ENCODE data around the gene IGSF21.

IGSF21 gene

GRCh38 chr1:18187054-18187453 is 79.5 kb downstream of the IGSF21 start:
- DNase-seq: no peak

GRCh38 chr1:18188820-18189517 is 81.4 kb downstream of the IGSF21 start:
- no peak for DNase-seq

GRCh38 chr1:18190598-18190997 is 83.0 kb downstream of the IGSF21 start:
- no peak for DNase-seq

GRCh38 chr1:18191037-18191436 is 83.4 kb downstream of the IGSF21 start:
- DNase-seq: no peak

GRCh38 chr1:18191481-18192155 is 84.0 kb downstream of the IGSF21 start:
- DNase-seq: no peak

GRCh38 chr1:18192182-18192581 is 84.6 kb downstream of the IGSF21 start:
- no peak for DNase-seq

- no peak for DNase-seq
These were observed 85.4 kb downstream of the IGSF21 start for GRCh38 chr1:18192974-18193373.

- no peak for DNase-seq
These were observed 89.7 kb downstream of the IGSF21 start for GRCh38 chr1:18197299-18197698.

- DNase-seq: no peak
These were observed 90.7 kb downstream of the IGSF21 start for GRCh38 chr1:18198260-18198659.

GRCh38 chr1:18199462-18199861 is 91.9 kb downstream of the IGSF21 start:
- DNase-seq: no peak

- no peak for DNase-seq
These were observed 92.6 kb downstream of the IGSF21 start for GRCh38 chr1:18200136-18200717.

- no peak for DNase-seq
These were observed 93.3 kb downstream of the IGSF21 start for GRCh38 chr1:18200918-18201317.

- DNase-seq: no peak
These were observed 94.6 kb downstream of the IGSF21 start for GRCh38 chr1:18201997-18202719.

- DNase-seq: no peak
These were observed 96.0 kb downstream of the IGSF21 start for GRCh38 chr1:18203645-18204044.

GRCh38 chr1:18204575-18204974 is 97.0 kb downstream of the IGSF21 start:
- no peak for DNase-seq

GRCh38 chr1:18205319-18205718 is 97.7 kb downstream of the IGSF21 start:
- no peak for DNase-seq

- no peak for DNase-seq
These were observed 104.2 kb downstream of the IGSF21 start for GRCh38 chr1:18211764-18212163.

GRCh38 chr1:18217398-18218043 is 109.9 kb downstream of the IGSF21 start:
- no peak for DNase-seq

GRCh38 chr1:18229625-18230024 is 122.0 kb downstream of the IGSF21 start:
- no peak for DNase-seq

- DNase-seq: no peak
These were observed 122.7 kb downstream of the IGSF21 start for GRCh38 chr1:18230321-18230720.

GRCh38 chr1:18230840-18231239 is 123.2 kb downstream of the IGSF21 start:
- DNase-seq: no peak

- no peak for DNase-seq
These were observed 124.5 kb downstream of the IGSF21 start for GRCh38 chr1:18232052-18232451.
